H9 (cell line): ENCODE results near the gene CLPSL1. TPM values are rescaled to one million over a fixed set of nuclear protein-coding genes. Genes with fewer than 3 reads are reported as not detected.

Source experiments
- DNase-seq: peaks from one replicate; pipeline ENCODE4 v3.0.0-alpha.2; 2017
- H2AFZ ChIP-seq: one replicate; pipeline ENCODE4 v1.6.1; 2013; ENCODE audit warnings: mild to moderate bottlenecking, low read length, control low read depth, moderate library complexity
- H2AK5ac ChIP-seq: 2 replicates; pipeline ENCODE4 v1.6.1; 2013; ENCODE audit warnings: low read length, control low read depth, mixed read lengths; ENCODE audit not compliant: insufficient read length
- H2BK120ac ChIP-seq: one replicate; pipeline ENCODE4 v1.6.1; 2013; ENCODE audit warnings: low read depth, mild to moderate bottlenecking, low read length, control low read depth, inconsistent platforms; ENCODE audit not compliant: poor library complexity, severe bottlenecking
- H2BK12ac ChIP-seq: 2 replicates; pipeline ENCODE4 v1.6.1; 2013; ENCODE audit warnings: low read length, control low read depth, mixed read lengths, low read depth; ENCODE audit not compliant: insufficient read length
- H2BK15ac ChIP-seq: 2 replicates; pipeline ENCODE4 v1.6.1; 2013; ENCODE audit warnings: low read depth, low read length, control low read depth
- H2BK20ac ChIP-seq: one replicate; pipeline ENCODE4 v1.6.1; 2013; ENCODE audit warnings: low read depth, mild to moderate bottlenecking, low read length, control low read depth, inconsistent platforms; ENCODE audit not compliant: poor library complexity, severe bottlenecking
- H2BK5ac ChIP-seq: 2 replicates; pipeline ENCODE4 v1.6.1; 2013; ENCODE audit warnings: low read length, control low read depth, mixed read lengths; ENCODE audit not compliant: insufficient read length
- H3K14ac ChIP-seq: 2 replicates; pipeline ENCODE4 v1.6.1; 2013; ENCODE audit warnings: low read length, control low read depth; ENCODE audit not compliant: insufficient read depth
- H3K18ac ChIP-seq: 2 replicates; pipeline ENCODE4 v1.6.1; 2013; ENCODE audit warnings: low read depth, mild to moderate bottlenecking, mixed read lengths, low read length, control low read depth; ENCODE audit not compliant: insufficient read length
- H3K23ac ChIP-seq: 2 replicates; pipeline ENCODE4 v1.6.1; 2013; ENCODE audit warnings: low read length, control low read depth, mixed read lengths, low read depth; ENCODE audit not compliant: insufficient read length
- H3K23me2 ChIP-seq: 2 replicates; pipeline ENCODE4 v1.6.1; 2013; ENCODE audit warnings: low read depth, mild to moderate bottlenecking, mixed read lengths, low read length, control low read depth; ENCODE audit not compliant: insufficient read length, poor library complexity, severe bottlenecking
- H3K27ac ChIP-seq: 2 replicates; pipeline ENCODE4 v1.5.1; 2013; ENCODE audit warnings: low read length, control low read depth, mixed read lengths, low read depth; ENCODE audit not compliant: insufficient read length
- H3K27me3 ChIP-seq: 2 replicates; pipeline ENCODE4 v1.6.1; 2013; ENCODE audit warnings: low read length, control low read depth, inconsistent platforms; ENCODE audit not compliant: insufficient read depth
- H3K4ac ChIP-seq: 2 replicates; pipeline ENCODE4 v1.6.1; 2013; ENCODE audit warnings: low read depth, mild to moderate bottlenecking, control low read depth, inconsistent platforms, low read length, moderate library complexity
- H3K4me1 ChIP-seq: 2 replicates; pipeline ENCODE4 v1.6.1; 2013; ENCODE audit warnings: low read length, control low read depth, inconsistent platforms; ENCODE audit not compliant: insufficient read depth
- H3K4me2 ChIP-seq: 2 replicates; pipeline ENCODE4 v1.6.1; 2013; ENCODE audit warnings: low read length, control low read depth, mixed read lengths; ENCODE audit not compliant: insufficient read length, insufficient read depth
- H3K56ac ChIP-seq: 2 replicates; pipeline ENCODE4 v1.6.1; 2013; ENCODE audit warnings: low read depth, mild to moderate bottlenecking, mixed read lengths, low read length, control low read depth; ENCODE audit not compliant: insufficient read length
- H3K79me1 ChIP-seq: 2 replicates; pipeline ENCODE4 v1.6.1; 2013; ENCODE audit warnings: low read depth, mild to moderate bottlenecking, moderate library complexity, low read length, control low read depth, inconsistent platforms; ENCODE audit not compliant: insufficient read depth, poor library complexity, severe bottlenecking
- H3K79me2 ChIP-seq: 2 replicates; pipeline ENCODE4 v1.6.1; 2013; ENCODE audit warnings: low read length, control low read depth, inconsistent platforms; ENCODE audit not compliant: insufficient read depth
- H3K9ac ChIP-seq: 2 replicates; pipeline ENCODE4 v1.6.1; 2013; ENCODE audit warnings: low read length, control low read depth, mixed read lengths; ENCODE audit not compliant: insufficient read length; ENCODE audit errors: extremely low read depth
- H3K9me3 ChIP-seq: one replicate; pipeline ENCODE4 v1.6.1; 2013; ENCODE audit warnings: low read depth, low read length, inconsistent platforms; ENCODE audit not compliant: control insufficient read depth
- H3T11ph ChIP-seq: one replicate; pipeline ENCODE4 v1.6.1; 2013; ENCODE audit warnings: mild to moderate bottlenecking, low read length, control low read depth, inconsistent platforms
- H4K20me1 ChIP-seq: one replicate; pipeline ENCODE4 v1.6.1; 2013; ENCODE audit not compliant: control insufficient read depth, insufficient read length, insufficient read depth
- H4K5ac ChIP-seq: 2 replicates; pipeline ENCODE4 v1.6.1; 2013; ENCODE audit warnings: low read depth, mild to moderate bottlenecking, mixed read lengths, low read length, control low read depth; ENCODE audit not compliant: insufficient read length
- H4K8ac ChIP-seq: replicated peaks from 2 replicates; pipeline ENCODE4 v1.6.1; 2013; ENCODE audit warnings: low read length, control low read depth, mixed read lengths, low read depth; ENCODE audit not compliant: insufficient read length
- H4K91ac ChIP-seq: 2 replicates; pipeline ENCODE4 v1.6.1; 2013; ENCODE audit warnings: low read depth, mild to moderate bottlenecking, moderate library complexity, mixed read lengths, low read length, control low read depth; ENCODE audit not compliant: insufficient read length
- H3K27ac Mint-ChIP-seq, 3 experiments: 2 replicates in 2 of 3; 3 replicates in 1 of 3; pipeline ENCODE4 v1.8.0; 2020 to 2021; ENCODE audit warnings: mixed read lengths in 3 of 3, mild to moderate bottlenecking in 1 of 3, moderate library complexity in 1 of 3
- H3K27me3 Mint-ChIP-seq: 2 replicates; pipeline ENCODE4 v1.8.0; 2021; ENCODE audit warnings: low read depth, mild to moderate bottlenecking, moderate library complexity, mixed read lengths
- H3K36me3 Mint-ChIP-seq, 3 experiments: 2 replicates in 2 of 3; 3 replicates in 1 of 3; pipeline ENCODE4 v1.8.0; 2020 to 2021; ENCODE audit warnings: low read depth in 3 of 3, mixed read lengths in 3 of 3; ENCODE audit not compliant: insufficient read depth in 1 of 3
- H3K4me1 Mint-ChIP-seq, 2 experiments: 2 replicates each; pipeline ENCODE4 v1.8.0; 2020; ENCODE audit warnings: mixed read lengths in 2 of 2
- H3K4me3 Mint-ChIP-seq, 2 experiments: 2 replicates in 1 of 2; 3 replicates in 1 of 2; pipeline ENCODE4 v1.8.0; 2020 to 2021; ENCODE audit warnings: mild to moderate bottlenecking in 2 of 2, mixed read lengths in 2 of 2, moderate library complexity in 1 of 2
- H3K9me3 Mint-ChIP-seq, 2 experiments: 2 replicates in 1 of 2; 3 replicates in 1 of 2; pipeline ENCODE4 v1.8.0; 2020; ENCODE audit warnings: mild to moderate bottlenecking in 2 of 2, mixed read lengths in 2 of 2, moderate library complexity in 1 of 2
- WGBS: extraction: QIAGEN DNeasy Blood & Tissue Kit; methylation state at CpG from one replicate; pipeline ENCODE4 v1.1.7; 2013; ENCODE audit warnings: missing lambda C conversion rate, low lambda C conversion rate, mixed read lengths; ENCODE audit not compliant: insufficient read length; ENCODE audit errors: extremely low coverage; 5-methylcytosine and 5-hydroxymethylcytosine counted together
- total RNA-seq: library from RNA; stranded (reverse); gene quantifications from 2 replicates; pipeline ENCODE4 v1.2.1, GENCODE V29; 2021
- TF ChIP-seq, protein P1 (sequence below): fragments of 200-600 bp; sonication (generic); conservative IDR thresholded peaks from 3 replicates; pipeline ENCODE4 v1.8.0; 2021; ENCODE audit warnings: antibody characterized with exemption, mild to moderate bottlenecking

Gene CLPSL1
- total RNA-seq, 1 experiment from 2014 or later, result not detected

DNA sequence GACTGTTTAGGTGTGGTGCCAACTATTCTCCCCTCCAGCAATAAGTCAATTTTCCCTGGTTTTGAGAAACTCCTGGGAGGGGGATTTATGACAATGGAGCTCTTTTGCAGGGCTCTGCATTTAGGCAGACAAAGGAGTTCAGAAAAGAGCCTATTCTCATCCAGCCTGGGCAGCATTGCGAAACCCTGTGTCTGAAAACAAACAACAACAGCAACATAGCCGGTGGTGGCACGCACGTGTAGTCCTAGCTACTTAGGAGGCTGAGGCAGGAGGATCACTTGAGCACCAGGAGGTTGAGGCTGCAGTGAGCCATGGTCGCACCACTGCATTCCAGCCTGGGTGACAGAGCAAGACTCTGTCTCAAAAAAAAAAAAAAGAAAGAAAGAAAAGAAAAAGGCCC lies 9.9 kb downstream of the CLPSL1 start:
- H3K14ac ChIP-seq, result no peak overlapping the region
- no peak overlapping the region for H3K4ac ChIP-seq
- DNase-seq, result no peak
- no peak overlapping the region for H2BK5ac ChIP-seq
- Mint-ChIP-seq H3K27ac (no peak overlapping the region), H3K4me1 (peaks cover 7 to 8% of the 10 kb centered on the region in 2 experiments), H3K27me3 (peaks cover 8% of the 10 kb centered on the region), H3K36me3 (no peaks in the 10 kb centered on the region), H3K4me3 (no peak overlapping the region), H3K9me3 (no peaks in the 10 kb centered on the region)
- no CpG with 5 or more reads among the region's 5 CpGs for WGBS
- H3K4me2 ChIP-seq, result no peak overlapping the region
- H3K4me1 ChIP-seq, result no peaks in the 10 kb centered on the region
- H3K79me2 ChIP-seq, result no peaks in the 10 kb centered on the region
- no peak overlapping the region for H3K27ac ChIP-seq
- H4K91ac ChIP-seq, result no peak overlapping the region
- H2AFZ ChIP-seq, result no peak overlapping the region
- H3K18ac ChIP-seq, result no peak overlapping the region
- no peaks in the 10 kb centered on the region for H3K9me3 ChIP-seq
- H2BK12ac ChIP-seq, result no peak overlapping the region
- TF ChIP-seq, protein P1, sequence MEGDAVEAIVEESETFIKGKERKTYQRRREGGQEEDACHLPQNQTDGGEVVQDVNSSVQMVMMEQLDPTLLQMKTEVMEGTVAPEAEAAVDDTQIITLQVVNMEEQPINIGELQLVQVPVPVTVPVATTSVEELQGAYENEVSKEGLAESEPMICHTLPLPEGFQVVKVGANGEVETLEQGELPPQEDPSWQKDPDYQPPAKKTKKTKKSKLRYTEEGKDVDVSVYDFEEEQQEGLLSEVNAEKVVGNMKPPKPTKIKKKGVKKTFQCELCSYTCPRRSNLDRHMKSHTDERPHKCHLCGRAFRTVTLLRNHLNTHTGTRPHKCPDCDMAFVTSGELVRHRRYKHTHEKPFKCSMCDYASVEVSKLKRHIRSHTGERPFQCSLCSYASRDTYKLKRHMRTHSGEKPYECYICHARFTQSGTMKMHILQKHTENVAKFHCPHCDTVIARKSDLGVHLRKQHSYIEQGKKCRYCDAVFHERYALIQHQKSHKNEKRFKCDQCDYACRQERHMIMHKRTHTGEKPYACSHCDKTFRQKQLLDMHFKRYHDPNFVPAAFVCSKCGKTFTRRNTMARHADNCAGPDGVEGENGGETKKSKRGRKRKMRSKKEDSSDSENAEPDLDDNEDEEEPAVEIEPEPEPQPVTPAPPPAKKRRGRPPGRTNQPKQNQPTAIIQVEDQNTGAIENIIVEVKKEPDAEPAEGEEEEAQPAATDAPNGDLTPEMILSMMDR, result no peak
- no peak overlapping the region for H2BK120ac ChIP-seq
- no peak overlapping the region for H4K5ac ChIP-seq
- no peak overlapping the region for H3K56ac ChIP-seq
- no peak overlapping the region for H2AK5ac ChIP-seq
- no peaks in the 10 kb centered on the region for H4K20me1 ChIP-seq
- H4K8ac ChIP-seq, result no peak overlapping the region
- H3T11ph ChIP-seq, result no peak overlapping the region
- H2BK20ac ChIP-seq, result no peak overlapping the region
- H2BK15ac ChIP-seq, result no peak overlapping the region
- H3K9ac ChIP-seq, result no peak overlapping the region
- no peak overlapping the region for H3K23ac ChIP-seq
- no peaks in the 10 kb centered on the region for H3K23me2 ChIP-seq
- no peaks in the 10 kb centered on the region for H3K27me3 ChIP-seq
- H3K79me1 ChIP-seq, result no peaks in the 10 kb centered on the region
